Endothelial cell of hepatic sinusoid (primary cell): ENCODE measurements around the gene NFIA.
"Not testable (repeated sequence)": the region's sequence is repeated elsewhere in the genome, so short reads cannot be mapped to it uniquely, and the experiment has no call there.

ENCODE experiments used
- in situ Hi-C: cut with HindIII; loops from 2 replicates; pipeline ENCODE4 v1.10.0; 2017; ENCODE audit warnings: low sequenced_read_pairs

NFIA gene

DNA sequence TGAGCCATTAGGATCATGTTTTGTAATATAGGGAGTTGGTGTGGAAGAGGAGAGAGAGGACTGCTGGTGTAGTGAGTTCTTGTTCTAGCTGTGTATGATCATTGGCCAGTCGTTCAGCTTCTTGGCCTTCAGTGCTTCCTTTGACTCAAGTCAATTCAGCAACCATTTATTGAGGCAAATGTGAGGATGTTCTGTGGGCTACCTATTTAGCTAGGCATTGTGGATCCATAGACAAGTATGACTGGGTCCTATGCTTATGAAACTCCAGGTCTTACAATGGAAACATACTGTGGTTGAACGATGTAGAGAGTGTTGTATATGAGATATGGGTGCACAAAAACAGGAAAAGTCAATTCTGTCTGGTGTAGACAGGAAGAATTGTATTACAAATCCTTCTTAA is 41.7 kb downstream of the NFIA start:
- in situ Hi-C loops, result no loop called here

DNA sequence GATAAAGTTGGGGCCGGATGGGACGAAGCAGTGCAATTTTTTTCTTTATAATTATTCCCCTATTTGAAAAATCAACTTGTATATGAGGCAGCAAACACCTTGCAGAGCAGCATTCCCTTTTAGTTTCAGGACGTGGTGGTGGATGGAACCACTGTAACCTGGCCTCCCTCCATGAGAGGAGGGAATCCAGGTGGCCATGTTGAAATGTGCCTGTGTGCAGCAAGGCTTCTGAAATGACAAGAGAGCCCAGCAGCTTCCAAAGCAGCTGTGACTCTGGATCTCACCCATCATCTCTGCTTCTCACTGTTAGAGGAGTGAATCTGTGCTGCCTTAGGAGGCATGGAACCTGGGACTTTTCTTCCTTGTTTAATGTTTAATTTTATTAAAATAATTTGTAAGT is 42.3 kb downstream of the NFIA start:
- in situ Hi-C loops, result no loop called here

DNA sequence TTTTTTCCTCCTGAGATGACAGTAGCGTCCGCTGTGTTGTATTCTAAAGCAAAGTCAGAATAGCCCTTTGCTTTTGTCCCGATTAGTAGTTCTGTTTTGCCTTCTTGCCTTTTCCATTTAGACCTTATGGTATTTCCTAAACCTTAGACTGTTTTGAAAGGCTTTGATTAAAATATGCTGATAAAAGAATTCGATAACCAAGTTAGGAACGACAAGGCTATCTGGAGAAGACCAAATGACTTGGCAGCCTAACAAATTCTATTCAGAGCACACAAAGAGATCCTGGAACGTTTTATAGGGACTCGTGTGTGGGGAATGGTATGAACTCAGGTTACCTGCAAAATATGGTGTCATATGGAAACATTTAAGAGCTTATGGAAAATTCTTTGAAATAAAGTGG is 42.9 kb downstream of the NFIA start:
- in situ Hi-C loops, result no loop called here

DNA sequence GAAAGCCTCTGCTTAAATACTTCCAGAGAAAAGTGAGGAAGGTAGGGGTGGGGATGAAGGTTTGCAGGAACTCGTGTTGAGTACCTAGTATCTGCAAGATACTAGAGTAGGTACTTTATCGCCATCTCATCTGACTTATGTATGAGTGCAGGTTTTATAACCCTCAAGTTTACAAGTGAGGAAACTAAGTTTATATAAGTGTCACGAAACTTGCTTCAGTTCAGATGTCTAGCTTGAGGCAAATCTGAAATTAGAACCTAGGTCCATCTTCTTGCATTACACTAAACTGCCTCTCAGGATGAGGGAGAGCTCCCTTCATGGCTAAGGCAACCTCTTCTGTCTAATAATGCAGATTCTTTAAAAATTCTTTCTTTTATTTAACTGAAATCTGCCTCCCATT is 43.5 kb downstream of the NFIA start:
- in situ Hi-C loops, result no loop called here

DNA sequence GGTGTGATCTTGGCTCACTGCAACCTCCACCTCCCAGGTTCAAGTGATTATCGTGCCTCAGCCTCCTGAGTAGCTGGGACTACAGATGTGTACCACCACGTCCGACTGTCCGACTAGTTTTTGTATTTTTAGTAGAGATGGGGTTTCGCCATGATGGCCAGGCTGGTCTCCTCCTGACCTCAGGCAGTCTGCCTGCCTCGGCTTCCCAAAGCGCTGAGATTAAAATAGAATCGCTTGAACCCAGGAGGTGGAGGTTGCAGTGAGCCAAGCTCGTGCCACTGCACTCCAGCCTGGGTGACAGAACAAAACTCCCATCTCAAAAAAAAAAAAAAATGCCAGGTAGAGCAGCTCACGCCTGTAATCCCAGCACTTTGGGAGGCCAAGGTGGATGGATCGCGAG is 44.5 kb downstream of the NFIA start:
- in situ Hi-C loops, result not testable (repeated sequence)

DNA sequence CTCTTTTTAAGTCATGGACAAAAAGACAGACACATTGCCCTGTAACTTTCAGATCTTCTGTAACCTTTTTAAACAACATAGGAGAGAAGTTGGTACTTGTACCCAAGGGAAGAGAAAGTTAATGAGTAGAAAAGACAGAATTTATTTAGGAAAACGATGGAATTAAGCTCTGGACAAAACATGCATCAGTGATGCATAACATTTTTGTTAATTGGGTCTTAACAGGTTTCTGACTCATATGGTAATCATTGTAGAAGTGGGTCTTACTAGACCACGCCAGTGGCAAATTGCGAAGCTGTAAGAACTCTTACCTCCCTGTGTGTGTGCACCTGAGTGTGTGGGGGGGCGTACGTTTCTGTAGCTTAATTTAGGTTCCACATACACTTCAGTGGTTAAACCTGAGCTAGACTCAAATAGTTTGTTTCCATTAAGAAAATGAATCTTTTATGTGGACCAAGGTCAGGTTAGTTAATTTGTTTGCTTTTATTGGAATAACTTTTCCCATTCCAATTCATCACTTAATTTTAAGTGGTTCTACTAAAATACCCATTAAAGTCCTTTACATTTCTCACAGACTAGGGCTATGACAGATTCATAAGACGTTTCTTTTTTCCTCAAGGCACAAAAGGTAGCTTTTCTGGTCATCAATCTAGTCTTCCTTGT is 48.1 kb downstream of the NFIA start:
- in situ Hi-C loops, result no loop called here

DNA sequence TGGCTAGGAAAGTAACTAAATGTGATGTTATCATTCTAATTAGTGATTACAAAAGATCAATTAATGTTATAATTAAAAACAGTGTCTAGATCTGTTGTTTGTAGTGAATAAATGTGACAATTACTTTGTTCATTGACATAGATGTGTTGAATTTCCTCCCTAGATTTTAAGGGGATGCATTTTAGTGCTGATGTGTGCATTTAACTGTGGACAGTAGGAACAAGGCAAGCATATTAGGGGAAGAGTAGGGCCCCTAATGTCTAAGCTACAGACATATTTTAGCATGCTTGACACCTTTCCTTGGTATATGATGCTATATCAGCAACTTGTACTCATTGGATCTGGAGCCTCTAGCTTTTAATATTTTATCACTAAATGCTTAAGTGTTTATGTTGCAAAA is 48.9 kb downstream of the NFIA start:
- in situ Hi-C loops, result no loop called here

DNA sequence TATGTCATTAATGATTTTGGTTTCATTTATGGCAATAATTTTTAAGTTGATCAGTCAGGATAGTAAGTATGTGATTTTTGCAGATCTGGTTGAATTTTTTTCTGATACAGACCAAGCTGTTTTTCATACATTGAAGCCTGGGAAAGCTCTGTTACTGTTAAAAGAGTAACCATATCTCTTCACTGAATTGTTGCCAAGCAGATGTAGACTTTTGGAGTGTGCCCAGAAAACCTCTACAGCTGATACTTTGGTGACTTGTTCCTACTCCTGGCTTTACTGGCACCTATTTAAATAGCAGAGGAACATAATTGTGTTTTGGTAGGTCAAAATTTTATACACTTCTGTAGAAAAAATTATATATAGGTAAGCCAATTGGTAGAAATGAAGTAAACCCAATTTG is 49.4 kb downstream of the NFIA start:
- in situ Hi-C loops, result no loop called here

DNA sequence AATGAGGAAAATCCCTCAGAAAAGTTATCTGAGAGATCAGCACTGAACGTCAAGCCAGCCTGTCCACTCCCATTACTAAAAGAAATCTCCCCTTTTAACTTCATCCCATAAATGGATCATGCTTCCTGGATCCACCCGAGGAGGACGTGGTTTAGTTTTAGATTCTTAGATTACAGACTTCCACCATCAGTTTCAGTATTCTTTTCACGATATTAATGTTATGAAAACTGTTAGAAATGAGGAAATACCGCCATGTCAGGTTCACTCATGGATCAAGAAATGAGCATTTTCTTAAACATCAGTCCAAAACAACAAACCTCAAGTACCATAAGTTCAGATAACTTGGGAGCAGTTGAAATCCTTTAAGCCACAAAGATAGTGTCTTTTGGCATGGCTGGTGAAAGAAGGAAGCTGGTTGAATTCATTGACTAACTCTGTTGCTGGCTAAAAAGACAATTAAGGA is 49.8 kb downstream of the NFIA start:
- in situ Hi-C loops, result no loop called here

DNA sequence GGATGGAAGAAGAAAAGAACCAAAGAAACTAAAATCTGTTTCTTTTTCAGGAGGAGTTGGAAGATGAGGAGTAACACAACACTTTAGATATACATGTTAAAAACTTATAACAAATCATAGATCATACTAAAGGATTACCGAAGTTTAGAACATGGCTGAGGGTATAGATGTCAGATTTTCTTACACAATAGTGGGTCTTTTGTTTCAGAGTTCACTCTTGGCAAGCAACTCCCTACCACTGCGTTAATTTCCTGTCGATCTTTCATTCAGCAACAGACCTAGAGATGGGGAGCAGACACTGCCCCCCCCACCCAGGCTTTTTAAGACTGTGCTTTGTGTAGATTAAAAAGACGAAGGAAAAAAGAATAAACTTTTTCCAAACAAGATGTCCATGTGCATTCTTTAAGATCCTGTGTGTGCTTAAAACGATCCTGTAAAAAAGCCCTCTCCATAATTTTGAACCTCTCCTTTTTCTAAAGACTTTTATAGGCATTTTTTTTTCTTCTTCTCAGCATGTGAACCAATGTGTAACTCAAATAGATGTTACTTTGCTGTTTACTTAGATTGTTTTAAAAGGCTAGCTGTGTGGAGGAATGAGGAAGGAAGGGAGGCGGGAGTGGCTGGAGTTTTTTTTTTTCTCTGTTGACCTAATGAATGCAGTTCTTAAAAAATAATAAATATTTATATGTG is 50.4 kb downstream of the NFIA start:
- in situ Hi-C loops, result no loop called here

DNA sequence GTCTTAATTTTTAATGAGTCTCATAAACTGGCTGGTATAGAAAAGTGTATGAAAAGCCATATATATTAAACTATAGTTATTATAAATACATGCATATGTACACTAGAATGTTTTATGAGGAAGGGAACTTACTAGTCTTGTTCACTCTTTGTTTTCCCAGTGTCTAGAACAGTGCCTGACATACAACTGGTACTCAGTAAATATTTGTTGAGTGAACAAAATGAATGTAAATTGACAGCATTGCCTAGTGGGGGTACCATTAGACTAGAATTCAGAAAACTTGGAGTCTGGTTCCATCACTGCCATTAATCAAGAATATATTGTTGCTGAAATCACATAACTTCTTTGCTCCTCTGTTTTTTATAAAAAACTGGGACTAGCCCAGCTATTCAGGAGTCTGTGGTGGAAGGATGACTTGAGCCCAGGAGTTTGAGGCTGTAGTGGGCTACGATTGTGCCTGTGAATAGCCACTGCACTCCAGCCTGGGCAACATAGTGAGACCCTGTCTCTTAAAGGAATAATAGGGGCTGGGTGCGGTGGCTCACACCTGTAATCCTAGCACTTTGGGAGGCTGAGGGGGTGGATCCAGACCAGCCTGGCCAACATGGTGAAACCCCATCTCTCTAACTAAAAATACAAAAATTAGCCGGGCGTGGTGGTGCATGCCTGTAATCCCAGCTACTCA is 51.1 kb downstream of the NFIA start:
- in situ Hi-C loops, result no loop called here

DNA sequence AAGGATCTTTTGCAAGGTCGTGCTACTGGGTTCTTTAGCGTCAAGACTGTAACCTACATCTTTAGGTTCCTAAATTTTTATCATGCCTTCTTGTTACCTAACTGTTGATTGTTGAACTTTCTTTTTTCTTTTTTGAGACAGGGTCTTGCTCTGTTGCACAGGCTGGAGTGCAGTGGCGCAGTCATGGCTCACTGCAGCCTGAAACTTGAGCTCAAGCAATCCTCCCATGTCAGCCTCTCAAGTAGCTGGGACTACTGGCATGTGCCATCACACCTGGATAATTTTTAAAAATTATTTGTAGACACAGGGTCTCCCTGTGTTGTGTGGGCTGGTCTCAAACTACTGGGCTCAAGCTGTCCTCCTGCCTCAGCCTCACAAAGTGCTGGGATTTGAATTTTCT is 52.9 kb downstream of the NFIA start:
- in situ Hi-C loops, result no loop called here

DNA sequence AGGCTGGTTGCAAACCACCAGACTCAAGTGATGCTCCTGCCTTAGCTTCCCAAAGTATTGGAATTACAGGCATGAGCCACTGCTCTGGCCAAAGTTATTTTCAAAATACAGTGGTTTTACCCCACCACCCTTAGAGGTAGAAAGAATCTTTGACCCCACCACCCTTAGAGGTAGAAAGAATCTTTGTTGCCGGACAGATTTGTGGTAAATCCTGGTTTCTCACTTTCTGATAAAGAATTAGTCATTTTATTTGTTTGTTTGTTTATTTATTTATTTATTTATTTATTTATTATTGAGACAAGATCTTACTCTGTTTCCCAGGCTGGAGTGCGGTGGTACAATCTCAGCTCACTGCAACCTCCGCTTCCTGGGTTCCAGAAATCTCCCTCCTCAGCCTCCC is 55.9 kb downstream of the NFIA start:
- in situ Hi-C loops, result no loop called here

DNA sequence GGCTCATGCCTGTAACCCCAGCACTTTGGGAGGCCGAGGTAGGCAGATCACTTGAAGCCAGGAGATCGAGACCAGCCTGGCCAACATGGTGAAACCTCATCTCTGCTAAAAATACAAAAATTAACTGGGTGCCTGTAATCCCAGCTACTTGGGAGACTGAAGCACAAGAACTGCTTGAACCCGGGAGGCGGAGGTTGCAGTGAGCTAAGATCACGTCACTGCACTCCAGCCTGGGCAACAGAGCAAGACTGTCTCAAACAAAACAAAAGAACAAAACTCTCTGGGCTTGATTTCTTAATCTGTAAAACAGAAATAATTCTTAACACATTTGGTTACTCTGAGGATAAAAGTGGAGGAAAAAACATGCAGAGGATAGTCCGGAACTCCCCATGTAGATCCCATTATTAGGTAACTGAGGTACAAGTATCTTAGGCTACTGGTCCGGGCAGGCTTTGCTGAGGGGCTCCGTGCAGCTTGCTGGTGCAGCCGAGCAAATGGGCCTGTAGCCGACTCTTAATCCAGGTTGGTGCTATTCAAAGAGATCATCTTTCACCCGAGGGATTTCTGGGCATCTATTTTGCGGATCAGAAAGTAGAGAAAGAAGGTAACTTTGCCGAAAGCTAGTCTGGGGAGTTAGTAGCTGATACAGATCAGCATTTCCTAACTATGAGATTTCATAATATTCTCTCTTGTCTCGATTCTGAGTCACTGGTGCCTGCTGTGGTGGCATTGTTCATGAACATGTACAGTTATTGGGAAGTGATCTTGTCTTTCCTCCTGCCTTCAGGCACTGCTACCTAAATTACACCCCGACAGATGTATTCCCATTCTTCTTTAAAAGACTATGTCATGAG is 56.8 kb downstream of the NFIA start:
- in situ Hi-C loops, result no loop called here

DNA sequence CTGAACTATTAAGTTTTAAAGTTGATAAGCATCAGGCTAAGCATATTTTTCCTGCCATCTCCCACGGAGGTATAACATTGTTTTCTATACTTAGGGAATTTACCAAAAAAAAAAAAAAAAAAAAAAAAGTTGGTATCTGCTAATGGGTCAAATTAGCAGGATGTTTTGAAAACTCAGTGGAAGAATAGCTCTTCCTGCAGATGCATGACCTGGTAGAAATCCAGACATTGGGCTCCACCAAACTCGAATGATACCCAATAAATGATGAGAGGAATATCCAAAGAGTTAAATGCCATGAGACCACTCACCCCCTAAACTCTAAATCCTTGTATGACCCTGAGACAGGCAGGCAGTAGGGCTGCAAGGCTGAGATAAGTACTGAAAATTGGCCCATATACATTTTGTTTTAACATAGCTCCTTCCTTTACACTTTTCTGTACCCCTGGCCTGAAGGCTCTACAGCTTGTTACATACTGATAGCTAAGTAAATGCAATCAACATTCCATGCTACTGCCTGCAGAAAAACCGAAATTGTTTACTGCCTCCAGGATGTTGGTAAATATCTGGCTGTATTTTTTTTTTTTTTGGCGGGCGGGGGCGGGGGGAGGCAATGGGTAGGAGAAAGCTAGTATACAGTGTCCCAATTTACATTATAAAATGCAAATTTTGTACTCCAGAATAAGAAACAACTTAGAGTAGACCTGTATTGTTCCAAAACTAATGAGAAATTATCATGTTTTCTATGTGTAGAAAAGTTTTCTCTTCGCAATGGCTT is 57.6 kb downstream of the NFIA start:
- in situ Hi-C loops, result no loop called here

DNA sequence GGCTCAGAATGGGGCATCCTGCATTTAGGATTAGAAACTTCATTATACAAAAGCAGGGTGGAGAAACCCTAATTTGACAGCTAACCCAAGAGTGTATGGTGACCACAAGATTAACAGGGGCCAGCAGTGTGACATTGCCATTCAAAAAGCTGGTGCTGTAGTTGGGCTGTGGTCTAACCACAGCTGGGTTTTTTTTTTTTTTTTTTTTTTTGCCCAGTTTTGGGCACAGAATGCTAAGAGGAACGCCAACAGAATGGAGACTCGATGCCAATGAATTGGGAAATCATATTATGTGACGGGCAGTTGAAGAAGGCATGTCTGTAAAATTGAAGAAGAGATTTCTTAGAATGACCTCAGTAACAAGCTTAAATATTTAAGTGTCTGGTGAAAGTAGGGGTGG is 58.4 kb downstream of the NFIA start:
- in situ Hi-C loops, result no loop called here

DNA sequence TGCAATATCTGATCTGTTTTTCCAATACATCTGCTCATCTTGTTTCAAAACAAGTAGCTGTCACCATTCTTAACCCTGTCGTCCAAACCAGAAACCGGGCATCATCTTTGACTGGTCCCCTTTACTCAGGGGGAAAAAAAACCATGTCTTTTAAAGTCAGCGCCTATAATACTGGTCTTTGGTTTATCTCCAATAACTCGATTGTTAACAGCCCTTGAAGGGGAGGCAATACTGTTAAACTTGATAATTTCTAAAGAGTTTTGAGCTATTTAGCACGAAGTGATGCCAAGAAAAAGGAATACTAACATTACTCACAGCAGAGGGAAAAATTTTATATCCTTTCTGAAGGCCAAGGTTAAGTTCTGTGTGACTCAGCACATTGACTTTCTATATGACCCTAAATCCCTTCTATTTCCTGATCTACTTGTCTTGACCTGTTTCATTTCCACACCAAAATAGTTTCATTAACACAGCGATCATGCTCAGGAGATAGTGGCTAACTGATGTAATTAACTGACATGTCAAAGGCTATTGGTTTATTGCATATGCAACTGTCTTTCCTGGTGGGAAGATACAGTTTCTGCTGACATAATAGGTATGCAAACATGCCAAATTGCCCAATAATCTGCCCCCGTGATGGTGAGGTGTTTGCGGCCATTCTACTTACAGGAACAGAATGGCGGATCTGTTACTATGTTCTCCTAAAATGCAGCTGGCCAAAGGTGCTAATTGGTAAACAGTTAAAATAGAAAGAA is 59.1 kb downstream of the NFIA start:
- in situ Hi-C loops, result no loop called here

DNA sequence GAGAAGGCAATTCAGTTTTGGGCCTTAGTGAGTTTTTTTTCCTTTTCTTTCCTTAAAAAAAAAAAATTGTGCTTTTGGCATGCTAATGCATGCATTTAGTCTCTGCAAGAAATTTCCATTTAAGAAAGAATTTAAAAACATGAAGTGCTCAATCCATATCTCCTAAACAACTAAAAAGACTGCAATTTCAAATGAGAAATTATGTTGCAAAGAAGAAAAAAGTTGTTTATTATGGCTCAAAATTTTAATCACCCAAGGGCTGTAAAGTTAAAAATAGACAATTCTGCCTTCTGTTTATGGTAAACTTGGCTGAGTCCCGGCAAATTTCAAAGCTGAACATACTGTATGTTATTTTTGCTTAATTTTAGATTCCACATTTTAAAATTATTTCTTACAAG is 59.7 kb downstream of the NFIA start:
- in situ Hi-C loops, result no loop called here

DNA sequence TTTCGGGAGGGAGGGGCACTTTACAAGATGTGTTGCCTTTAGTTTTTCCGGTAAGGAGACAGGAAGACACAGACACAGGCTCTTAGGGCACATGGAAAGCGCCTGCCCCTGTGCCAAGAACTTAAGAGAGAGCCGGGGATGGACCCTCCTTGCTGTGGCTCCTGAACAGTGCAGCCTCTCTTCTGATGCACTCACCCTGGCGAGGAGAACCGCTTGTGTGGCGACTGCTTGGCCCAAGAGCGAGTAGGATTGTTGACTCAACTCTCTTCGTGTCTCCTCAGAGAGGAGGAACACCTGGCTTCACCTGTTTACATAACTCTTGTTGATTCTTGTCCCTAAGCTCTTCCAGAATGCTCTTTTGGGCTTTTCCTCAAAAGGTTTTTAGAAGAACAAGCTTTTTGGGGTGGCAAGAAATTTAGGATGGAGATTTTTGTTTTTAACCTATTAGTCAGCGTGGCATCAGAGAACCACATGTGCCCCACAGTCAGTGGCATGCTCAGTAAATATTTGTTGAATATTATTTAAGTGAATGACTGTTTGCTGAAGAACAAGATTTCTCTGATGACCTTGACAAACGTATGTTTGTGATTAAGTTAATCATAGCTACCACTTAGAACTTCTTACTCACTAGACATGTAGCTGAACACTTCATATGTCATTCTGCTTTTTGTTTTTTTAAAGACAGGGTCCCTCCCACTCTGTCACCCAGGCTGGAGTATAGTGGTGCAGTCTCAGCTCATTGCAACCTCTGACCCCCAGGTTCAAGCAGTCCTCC is 60.6 kb downstream of the NFIA start:
- in situ Hi-C loops, result no loop called here
